ENCODE measurements around the gene GUCY1A2.

DNA sequence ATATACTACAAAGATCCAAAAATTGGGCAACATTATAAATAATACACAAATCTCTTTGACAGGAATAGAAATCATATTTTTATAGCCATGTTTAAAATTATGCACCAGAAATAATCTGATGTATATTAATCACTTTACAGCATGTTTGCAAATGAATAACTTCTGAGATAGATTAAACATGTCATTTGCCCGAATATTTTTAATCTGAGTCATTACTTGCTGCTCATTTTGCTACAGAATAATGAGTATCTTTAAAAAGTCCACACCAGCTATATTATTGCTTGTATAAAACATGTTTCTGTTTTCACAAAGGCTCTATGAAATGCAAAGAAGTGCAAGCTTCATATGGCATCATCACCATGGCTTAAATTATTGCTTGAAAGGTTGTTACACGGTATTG lies 336.8 kb downstream of the GUCY1A2 start:
- no peak for TF ChIP-seq EZH2 (IDR thresholded peaks at IDR 0.05)
- TF ChIP-seq CTCF (IDR thresholded peaks at IDR 0.05 in 2 of 3, conservative IDR thresholded peaks at IDR 0.05 in 1 of 3; ENCODE audit: borderline replicate concordance in 1 of 3, insufficient read depth in 1 of 3, low read depth in 2 of 3, low read length in 2 of 3) = no peak
- TF ChIP-seq ZBTB33 (IDR thresholded peaks at IDR 0.05; ENCODE audit: extremely low read depth, insufficient replicate concordance, low read length) = no peak
- TF ChIP-seq EZH2phosphoT487 (IDR thresholded peaks at IDR 0.05; ENCODE audit: borderline replicate concordance) = no peak
- TF ChIP-seq POLR2AphosphoS5 (IDR thresholded peaks at IDR 0.05; ENCODE audit: low read depth, low read length) = no peak
- no peak for TF ChIP-seq ELF1 (IDR thresholded peaks at IDR 0.05; ENCODE audit: borderline replicate concordance, low read depth)
- TF ChIP-seq EGR1 (IDR thresholded peaks at IDR 0.05; ENCODE audit: low read depth) = no peak
- no peak for TF ChIP-seq RAD21 (IDR thresholded peaks at IDR 0.05; ENCODE audit: low read depth)
- TF ChIP-seq CEBPB (IDR thresholded peaks at IDR 0.05; ENCODE audit: low read depth) = no peak
- TF ChIP-seq POLR2A (IDR thresholded peaks at IDR 0.05; ENCODE audit: borderline replicate concordance, extremely low read depth, insufficient read depth, insufficient read length) = no peak
- no peak for TF ChIP-seq SIN3A (IDR thresholded peaks at IDR 0.05; ENCODE audit: low read depth)
- no peak for TF ChIP-seq YY1 (IDR thresholded peaks at IDR 0.05; ENCODE audit: extremely low read depth, insufficient replicate concordance, low read depth, low read length)
- TF ChIP-seq, protein P1, sequence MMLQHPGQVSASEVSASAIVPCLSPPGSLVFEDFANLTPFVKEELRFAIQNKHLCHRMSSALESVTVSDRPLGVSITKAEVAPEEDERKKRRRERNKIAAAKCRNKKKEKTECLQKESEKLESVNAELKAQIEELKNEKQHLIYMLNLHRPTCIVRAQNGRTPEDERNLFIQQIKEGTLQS (IDR thresholded peaks at IDR 0.05) = no peak
- no peak for TF ChIP-seq ZNF274 (IDR thresholded peaks at IDR 0.05; ENCODE audit: low read depth, low read length)
